Smooth muscle cell (in vitro differentiated cells): ENCODE results near the gene IRGC. TPM values are rescaled to one million over a fixed set of nuclear protein-coding genes. Genes with fewer than 3 reads are reported as not detected.

Source experiments
- DNase-seq: peaks from one replicate; lab custom pipeline; 2025; ENCODE audit not compliant: unreplicated experiment; lab: John Stamatoyannopoulos, UW
- H2AFZ ChIP-seq: fragments of 200-600 bp; sonication (generic); 2 replicates; pipeline ENCODE4 v1.6.0; 2016; ENCODE audit warnings: antibody characterized with exemption, low read depth, mild to moderate bottlenecking
- H3F3A ChIP-seq: fragments of 200-600 bp; sonication (generic); 2 replicates; pipeline ENCODE4 v1.6.0; 2017; ENCODE audit warnings: antibody characterized with exemption, low read depth
- H3K27ac ChIP-seq: fragments of 200-600 bp; sonication (generic); 2 replicates; pipeline ENCODE4 v1.5.1; 2016; ENCODE audit warnings: low read depth, mild to moderate bottlenecking
- H3K27me3 ChIP-seq: fragments of 200-600 bp; sonication (generic); 2 replicates; pipeline ENCODE4 v1.6.1; 2016; ENCODE audit warnings: low read depth, mild to moderate bottlenecking
- H3K36me3 ChIP-seq: fragments of 200-600 bp; sonication (generic); 2 replicates; pipeline ENCODE4 v1.5.1; 2016; ENCODE audit warnings: low read depth
- H3K4me1 ChIP-seq: fragments of 200-600 bp; sonication (generic); 2 replicates; pipeline ENCODE4 v1.5.1; 2016; ENCODE audit warnings: low read depth
- H3K4me2 ChIP-seq: fragments of 200-600 bp; sonication (generic); 2 replicates; pipeline ENCODE4 v1.6.0; 2016; ENCODE audit warnings: mild to moderate bottlenecking
- H3K4me3 ChIP-seq: fragments of 200-600 bp; sonication (generic); 2 replicates; pipeline ENCODE4 v1.5.1; 2016; ENCODE audit warnings: mild to moderate bottlenecking
- H3K79me2 ChIP-seq: fragments of 200-600 bp; sonication (generic); 2 replicates; pipeline ENCODE4 v1.6.0; 2016; ENCODE audit warnings: low read depth, mild to moderate bottlenecking
- H3K9ac ChIP-seq: fragments of 200-600 bp; sonication (generic); 2 replicates; pipeline ENCODE4 v1.6.0; 2016; ENCODE audit warnings: low read depth
- H3K9me3 ChIP-seq: fragments of 200-600 bp; sonication (generic); replicated peaks from 2 replicates; pipeline ENCODE4 v1.5.1; 2016; ENCODE audit warnings: low read depth
- H4K20me1 ChIP-seq: fragments of 200-600 bp; sonication (generic); 2 replicates; pipeline ENCODE4 v1.6.0; 2016; ENCODE audit warnings: low read depth
- CTCF ChIP-seq: fragments of 200-600 bp; sonication (generic); IDR thresholded peaks from 2 replicates; pipeline ENCODE4 v1.5.1; 2017; ENCODE audit warnings: borderline replicate concordance, mild to moderate bottlenecking, antibody characterized with exemption; ENCODE audit not compliant: insufficient read depth, poor library complexity, severe bottlenecking
- WGBS: methylation state at CpG from one replicate; pipeline ENCODE4 v1.1.7; 2016; ENCODE audit warnings: low lambda C conversion rate; 5-methylcytosine and 5-hydroxymethylcytosine counted together
- polyA plus RNA-seq: library from polyadenylated mRNA; unstranded; fragments of >200 nt; fragmentation: Nextera tagmentation; extraction: Ambion mirVana; gene quantifications from 2 replicates; pipeline ENCODE4 v1.2.1, GENCODE V29; 2016
- total RNA-seq: library from RNA; depleted of rRNA; stranded (reverse); fragments of >200 nt; gene quantifications from 2 replicates; pipeline ENCODE4 v1.2.3, GENCODE V29; 2014

The IRGC gene
- total and polyA plus RNA-seq, 2 experiments from 2014 or later, result not detected

GRCh38 chr19:43755256-43755801, 39.5 kb downstream of the IRGC start:
- H3K9me3 ChIP-seq, result no peaks in the 10 kb centered on the region
- no peak for TF ChIP-seq CTCF
- DNase-seq, result peak; percentile 48
- H2AFZ ChIP-seq, result peak overlapping the region; percentile 91
- H3K36me3 ChIP-seq, result peaks cover 2% of the 10 kb centered on the region
- H3F3A ChIP-seq, result peaks cover 31% of the 10 kb centered on the region
- H3K27me3 ChIP-seq, result no peaks in the 10 kb centered on the region
- H3K9ac ChIP-seq, result peak overlapping the region; percentile 98
- H3K4me1 ChIP-seq, result peaks cover 10% of the 10 kb centered on the region
- 1% methylated on average over 28 of the region's 28 CpGs for WGBS
- peaks cover 16% of the 10 kb centered on the region for H4K20me1 ChIP-seq
- H3K27ac ChIP-seq, result peak overlapping the region; percentile 100
- H3K79me2 ChIP-seq, result peaks cover 20% of the 10 kb centered on the region
- H3K4me3 ChIP-seq, result peak overlapping the region; percentile 86
- peak overlapping the region; percentile 98 for H3K4me2 ChIP-seq

GRCh38 chr19:43759515-43759914, 43.6 kb downstream of the IRGC start:
- Histone ChIP-seq H3K27ac (peak overlapping the region; percentile 53), H3K36me3 (no peaks in the 10 kb centered on the region), H3K79me2 (no peaks in the 10 kb centered on the region), H3K9me3 (no peaks in the 10 kb centered on the region), H2AFZ (no peak overlapping the region), H3F3A (peaks cover 22% of the 10 kb centered on the region), H3K4me1 (no peaks in the 10 kb centered on the region), H3K4me3 (no peak overlapping the region), H3K4me2 (no peak overlapping the region), H3K9ac (no peak overlapping the region), H4K20me1 (no peaks in the 10 kb centered on the region), H3K27me3 (no peaks in the 10 kb centered on the region)
- no peak for TF ChIP-seq CTCF
- 57% methylated on average over 5 of the region's 5 CpGs for WGBS
- no peak for DNase-seq

GRCh38 chr19:43760941-43761340, 45.1 kb downstream of the IRGC start:
- H3K4me3 ChIP-seq, result no peak overlapping the region
- no peak overlapping the region for H3K9ac ChIP-seq
- H3K27ac ChIP-seq, result no peak overlapping the region
- H3K36me3 ChIP-seq, result no peaks in the 10 kb centered on the region
- H3K79me2 ChIP-seq, result no peaks in the 10 kb centered on the region
- H3K27me3 ChIP-seq, result no peaks in the 10 kb centered on the region
- WGBS, result 91% methylated on average over 4 of the region's 4 CpGs
- no peaks in the 10 kb centered on the region for H4K20me1 ChIP-seq
- no peak for TF ChIP-seq CTCF
- H3K9me3 ChIP-seq, result no peaks in the 10 kb centered on the region
- no peak overlapping the region for H2AFZ ChIP-seq
- DNase-seq, result no peak
- no peaks in the 10 kb centered on the region for H3K4me1 ChIP-seq
- no peak overlapping the region for H3K4me2 ChIP-seq
- H3F3A ChIP-seq, result peaks cover 19% of the 10 kb centered on the region

GRCh38 chr19:43762814-43763213, 46.9 kb downstream of the IRGC start:
- Histone ChIP-seq H3K9me3 (no peaks in the 10 kb centered on the region), H3K4me1 (no peaks in the 10 kb centered on the region), H4K20me1 (no peaks in the 10 kb centered on the region), H2AFZ (no peak overlapping the region), H3K27ac (peak overlapping the region; percentile 65), H3K79me2 (no peaks in the 10 kb centered on the region), H3K9ac (no peak overlapping the region), H3K27me3 (no peaks in the 10 kb centered on the region), H3K4me2 (no peak overlapping the region), H3K36me3 (no peaks in the 10 kb centered on the region), H3K4me3 (no peak overlapping the region), H3F3A (peaks cover 11% of the 10 kb centered on the region)
- TF ChIP-seq CTCF, result no peak
- DNase-seq, result no peak
- WGBS, result 96% methylated on average over 3 of the region's 3 CpGs
